ENCODE data around the gene C12orf57.
"Not testable (repeated sequence)": the region's sequence is repeated elsewhere in the genome, so short reads cannot be mapped to it uniquely, and the experiment has no call there.

Gene C12orf57

GRCh38 chr12:6943722-6944380, at the start of gene C12orf57, which contains the start of gene RNU7-1:
TSS of gene C12orf57 (plus strand) at chr12:6944022. CDS start at chr12:6944122, 100 bp downstream.
TSS of gene RNU7-1 (plus strand) at chr12:6943816.
- peak; percentile 89 for DNase-seq

GRCh38 chr12:6894321-6894720, 49.5 kb upstream of the C12orf57 start:
- DNase-seq = no peak

GRCh38 chr12:6896846-6897435, 46.9 kb upstream of the C12orf57 start:
- DNase-seq = no peak

GRCh38 chr12:6899427-6899826, 44.4 kb upstream of the C12orf57 start:
- no peak for DNase-seq

- no peak for DNase-seq
These were observed 43.8 kb upstream of the C12orf57 start for GRCh38 chr12:6899837-6900519.

- no peak for DNase-seq
These were observed 41.4 kb upstream of the C12orf57 start for GRCh38 chr12:6902448-6902847.

GRCh38 chr12:6903722-6904121, 40.1 kb upstream of the C12orf57 start:
- DNase-seq = no peak

GRCh38 chr12:6904280-6905276, 39.2 kb upstream of the C12orf57 start, which contains the start of gene LRRC23:
TSS of gene LRRC23 (plus strand) at chr12:6904822. CDS start at chr12:6905634, 812 bp downstream.
- peak; percentile 98 for DNase-seq

- no peak for DNase-seq
These were observed 38.3 kb upstream of the C12orf57 start for GRCh38 chr12:6905414-6906040.

- DNase-seq = not testable (repeated sequence)
These were observed 35.7 kb upstream of the C12orf57 start for GRCh38 chr12:6908141-6908540.

- DNase-seq = no peak
These were observed 34.2 kb upstream of the C12orf57 start for GRCh38 chr12:6909421-6910145.

GRCh38 chr12:6912164-6912935, 31.5 kb upstream of the C12orf57 start:
- no peak for DNase-seq

GRCh38 chr12:6914246-6914946, 29.4 kb upstream of the C12orf57 start, which contains the start of gene ENO2:
TSS of gene ENO2 (plus strand) at chr12:6914580. CDS start at chr12:6915833, 1,253 bp downstream.
- DNase-seq = peak; percentile 81

GRCh38 chr12:6914947-6915788, 28.7 kb upstream of the C12orf57 start:
- no peak for DNase-seq

GRCh38 chr12:6915789-6916285, 28.0 kb upstream of the C12orf57 start:
- DNase-seq = no peak

GRCh38 chr12:6916426-6917200, 27.2 kb upstream of the C12orf57 start:
- no peak for DNase-seq

- DNase-seq = no peak
These were observed 26.2 kb upstream of the C12orf57 start for GRCh38 chr12:6917491-6918231.
